Erythroblast (primary cell): ENCODE data around the gene KIRREL3.

ENCODE experiments used
- GATA1 ChIP-seq: IDR thresholded peaks from 2 replicates; pipeline ENCODE4 v1.6.1; 2011; ENCODE audit warnings: low read depth, mild to moderate bottlenecking, control low read depth, low read length, moderate library complexity
- POLR2A ChIP-seq: IDR thresholded peaks from 2 replicates; pipeline ENCODE4 v1.6.1; 2011; ENCODE audit warnings: mild to moderate bottlenecking, low read length

DNA sequence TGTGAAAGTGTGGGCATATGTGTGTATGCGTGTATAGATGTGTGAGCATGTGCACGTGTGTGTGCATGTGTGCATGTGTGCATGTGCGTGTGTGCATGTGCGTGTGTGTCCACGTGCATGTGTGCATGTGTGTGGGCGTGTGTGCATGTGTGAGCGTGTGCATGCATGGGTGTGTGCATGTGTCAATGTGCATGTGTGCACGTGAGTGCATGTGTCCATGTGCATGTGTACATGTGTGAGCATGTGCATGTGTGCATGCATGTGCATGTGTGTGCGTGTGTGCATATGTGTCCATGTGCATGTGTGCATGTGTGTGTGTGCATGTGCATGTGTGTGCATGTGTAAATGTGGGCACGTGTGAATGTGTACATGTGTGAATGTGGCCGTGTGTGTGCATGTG is 549.8 kb downstream of the KIRREL3 start:
- TF ChIP-seq POLR2A (no peak), GATA1 (no peak)
